ENCODE data around the gene DPP6.

DNA sequence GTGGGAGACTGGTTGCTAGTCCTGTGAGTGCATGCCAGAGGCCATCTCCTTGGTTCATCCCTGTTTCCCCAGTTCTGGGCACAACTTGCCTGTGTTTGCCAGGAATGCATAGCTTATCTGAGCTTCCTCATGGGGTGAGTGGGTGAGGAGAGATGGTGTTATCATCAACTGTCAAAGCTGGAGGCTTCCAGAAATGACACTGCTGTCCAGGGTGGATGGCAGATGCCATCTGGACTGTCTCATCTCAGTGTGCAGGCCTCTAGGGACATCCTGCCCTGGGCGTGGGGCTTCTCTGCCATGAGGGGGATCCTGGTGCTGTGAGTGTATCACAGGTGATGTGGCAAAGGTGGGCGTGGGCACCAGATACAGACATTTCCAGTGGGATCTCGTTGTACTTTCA lies 328.6 kb downstream of the DPP6 start:
- TF ChIP-seq, protein P1, sequence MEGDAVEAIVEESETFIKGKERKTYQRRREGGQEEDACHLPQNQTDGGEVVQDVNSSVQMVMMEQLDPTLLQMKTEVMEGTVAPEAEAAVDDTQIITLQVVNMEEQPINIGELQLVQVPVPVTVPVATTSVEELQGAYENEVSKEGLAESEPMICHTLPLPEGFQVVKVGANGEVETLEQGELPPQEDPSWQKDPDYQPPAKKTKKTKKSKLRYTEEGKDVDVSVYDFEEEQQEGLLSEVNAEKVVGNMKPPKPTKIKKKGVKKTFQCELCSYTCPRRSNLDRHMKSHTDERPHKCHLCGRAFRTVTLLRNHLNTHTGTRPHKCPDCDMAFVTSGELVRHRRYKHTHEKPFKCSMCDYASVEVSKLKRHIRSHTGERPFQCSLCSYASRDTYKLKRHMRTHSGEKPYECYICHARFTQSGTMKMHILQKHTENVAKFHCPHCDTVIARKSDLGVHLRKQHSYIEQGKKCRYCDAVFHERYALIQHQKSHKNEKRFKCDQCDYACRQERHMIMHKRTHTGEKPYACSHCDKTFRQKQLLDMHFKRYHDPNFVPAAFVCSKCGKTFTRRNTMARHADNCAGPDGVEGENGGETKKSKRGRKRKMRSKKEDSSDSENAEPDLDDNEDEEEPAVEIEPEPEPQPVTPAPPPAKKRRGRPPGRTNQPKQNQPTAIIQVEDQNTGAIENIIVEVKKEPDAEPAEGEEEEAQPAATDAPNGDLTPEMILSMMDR (IDR thresholded peaks at IDR 0.05) = no peak
- TF ChIP-seq TCF7L2 (IDR thresholded peaks at IDR 0.05; ENCODE audit: low read depth, low read length) = no peak
- no peak for TF ChIP-seq POLR2AphosphoS5 (IDR thresholded peaks at IDR 0.05; ENCODE audit: low read depth, low read length)
- TF ChIP-seq, protein P2, sequence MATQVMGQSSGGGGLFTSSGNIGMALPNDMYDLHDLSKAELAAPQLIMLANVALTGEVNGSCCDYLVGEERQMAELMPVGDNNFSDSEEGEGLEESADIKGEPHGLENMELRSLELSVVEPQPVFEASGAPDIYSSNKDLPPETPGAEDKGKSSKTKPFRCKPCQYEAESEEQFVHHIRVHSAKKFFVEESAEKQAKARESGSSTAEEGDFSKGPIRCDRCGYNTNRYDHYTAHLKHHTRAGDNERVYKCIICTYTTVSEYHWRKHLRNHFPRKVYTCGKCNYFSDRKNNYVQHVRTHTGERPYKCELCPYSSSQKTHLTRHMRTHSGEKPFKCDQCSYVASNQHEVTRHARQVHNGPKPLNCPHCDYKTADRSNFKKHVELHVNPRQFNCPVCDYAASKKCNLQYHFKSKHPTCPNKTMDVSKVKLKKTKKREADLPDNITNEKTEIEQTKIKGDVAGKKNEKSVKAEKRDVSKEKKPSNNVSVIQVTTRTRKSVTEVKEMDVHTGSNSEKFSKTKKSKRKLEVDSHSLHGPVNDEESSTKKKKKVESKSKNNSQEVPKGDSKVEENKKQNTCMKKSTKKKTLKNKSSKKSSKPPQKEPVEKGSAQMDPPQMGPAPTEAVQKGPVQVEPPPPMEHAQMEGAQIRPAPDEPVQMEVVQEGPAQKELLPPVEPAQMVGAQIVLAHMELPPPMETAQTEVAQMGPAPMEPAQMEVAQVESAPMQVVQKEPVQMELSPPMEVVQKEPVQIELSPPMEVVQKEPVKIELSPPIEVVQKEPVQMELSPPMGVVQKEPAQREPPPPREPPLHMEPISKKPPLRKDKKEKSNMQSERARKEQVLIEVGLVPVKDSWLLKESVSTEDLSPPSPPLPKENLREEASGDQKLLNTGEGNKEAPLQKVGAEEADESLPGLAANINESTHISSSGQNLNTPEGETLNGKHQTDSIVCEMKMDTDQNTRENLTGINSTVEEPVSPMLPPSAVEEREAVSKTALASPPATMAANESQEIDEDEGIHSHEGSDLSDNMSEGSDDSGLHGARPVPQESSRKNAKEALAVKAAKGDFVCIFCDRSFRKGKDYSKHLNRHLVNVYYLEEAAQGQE (IDR thresholded peaks at IDR 0.05; ENCODE audit: insufficient read depth in 1 of 2, low read depth in 2 of 2, low read length in 1 of 2) = no peak
- TF ChIP-seq SIN3A (IDR thresholded peaks at IDR 0.05; ENCODE audit: borderline replicate concordance, insufficient read depth, low read depth, low read length) = no peak

Measured in Panc1 (cell line).